Stimulated activated CD8-positive, alpha-beta memory T cell treated with anti-CD3 and anti-CD28 coated beads, Interleukin-4, amount 100 ng/mL, for 4 hours (primary cell): Measurements from ENCODE around the gene MYL7.

Experiments
- DNase-seq, 2 donors: peaks; one replicate each; pipeline ENCODE4 v3.0.0-alpha.2; 2020; ENCODE audit warnings: low read depth in 2 of 2, low spot score in 1 of 2

MYL7 gene

GRCh38 chr7:44101966-44102845, 38.9 kb downstream of the MYL7 start:
- no peak for DNase-seq

GRCh38 chr7:44101303-44101965, 39.7 kb downstream of the MYL7 start:
- DNase-seq = no peak

- no peak for DNase-seq
Measured at GRCh38 chr7:44100458-44101302, 40.5 kb downstream of the MYL7 start.

GRCh38 chr7:44099669-44100068, 41.5 kb downstream of the MYL7 start:
- DNase-seq = no peak

- no peak for DNase-seq
Measured at GRCh38 chr7:44098092-44099068, 42.8 kb downstream of the MYL7 start.

- no peak for DNase-seq
Measured at GRCh38 chr7:44097064-44097932, 43.8 kb downstream of the MYL7 start.

GRCh38 chr7:44096326-44096881, 44.7 kb downstream of the MYL7 start:
- DNase-seq = no peak

GRCh38 chr7:44095781-44096180, 45.4 kb downstream of the MYL7 start:
- DNase-seq = no peak

- no peak for DNase-seq
Measured at GRCh38 chr7:44094883-44095592, 46.1 kb downstream of the MYL7 start.

- DNase-seq = no peak
Measured at GRCh38 chr7:44094365-44094764, 46.8 kb downstream of the MYL7 start.

GRCh38 chr7:44093102-44093641, 48.0 kb downstream of the MYL7 start:
- no peak for DNase-seq
